A549 treated with Hydrocortisone at 1 μM for 4 hours (cell line): ENCODE data around the gene AK8. TPM values are rescaled to one million over a fixed set of nuclear protein-coding genes. Genes with fewer than 3 reads are reported as not detected.

Source experiments
- total RNA-seq: library from RNA; stranded (reverse); fragments of 200-300 nt; extraction: Qiagen RNA extraction; gene quantifications from 5 replicates; pipeline ENCODE4 v1.2.3, GENCODE V29; 2022

Gene AK8
- total RNA-seq: 0.83 to 1.3 TPM (median 1.2 TPM) in 5 replicates

GRCh38 chr9:132877824-132878694 is at the start of gene AK8:
AK8 (minus strand) TSS chr9:132878284; CDS start chr9:132878255, 29 bp downstream.

GRCh38 chr9:132878695-132879456 is 792 bp upstream of the AK8 start, which contains the start of gene SPACA9:
SPACA9 (plus strand) TSS chr9:132878898; CDS start chr9:132883948, 5,050 bp downstream.

Other genes with a start within 250 kb of the AK8 start
- 24.4 to 27.0 TPM (median 24.9 TPM) in 5 replicates for gene DDX31, start 208.3 kb downstream of the AK8 start, total RNA-seq
- 16.7 to 20.9 TPM (median 18.3 TPM) in 5 replicates for gene GTF3C4, start 207.8 kb downstream of the AK8 start, total RNA-seq
- gene SPACA9, start 614 bp upstream of the AK8 start, total RNA-seq: 3.8 to 6.1 TPM (median 5.2 TPM) in 5 replicates
- 14.9 to 18.6 TPM (median 15.6 TPM) in 5 replicates for gene TSC1, start 66.3 kb upstream of the AK8 start, total RNA-seq
- gene GFI1B, start 100.4 kb upstream of the AK8 start, total RNA-seq: 0.07 to 0.20 TPM (median 0.10 TPM) in 5 replicates
- gene GTF3C5, start 152.7 kb upstream of the AK8 start, total RNA-seq: 60.6 to 65.1 TPM (median 64.8 TPM) in 5 replicates
- 0.40 to 0.69 TPM (median 0.51 TPM) in 5 replicates for gene CEL, start 183.7 kb upstream of the AK8 start, total RNA-seq
- gene RALGDS, start 243.0 kb upstream of the AK8 start, total RNA-seq: 23.7 to 27.9 TPM (median 25.9 TPM) in 5 replicates